ENCODE results near the gene EXOC7. TPM values are rescaled to one million over a fixed set of nuclear protein-coding genes. Genes with fewer than 3 reads are reported as not detected.

EXOC7 gene
- total and polyA plus RNA-seq, 2 of the 4 experiments (the other 2 are of a cell fraction): 85.9 to 118 TPM

GRCh38 chr17:76104896-76105231 lies 1.3 kb upstream of the EXOC7 start:
- Histone ChIP-seq H4K8ac (ENCODE audit: low read depth in 2 of 2, low read length in 2 of 2) (peak overlapping the region; percentile 17 to 98; a peak in 2 of 4 replicates), H4K5ac (ENCODE audit: low read depth, low read length) (peak overlapping the region; percentile 33; the same call in 1 of the 2 replicates), H2AK9ac (replicated peaks; ENCODE audit: low read depth, low read length, poor library complexity) (no peak overlapping the region), H3K27me3 (ENCODE audit: control insufficient read depth, insufficient read depth, low read length) (no peaks in the 10 kb centered on the region), H3K4me3 (ENCODE audit: insufficient read depth, low read depth, low read length) (no peak overlapping the region), H2BK5ac (ENCODE audit: low read depth, low read length, poor library complexity, severe bottlenecking) (no peak overlapping the region), H3K79me1 (ENCODE audit: low read depth in 1 of 2, low read length in 2 of 2) (peaks cover 16 to 34% of the 10 kb centered on the region in 2 experiments), H3K27ac (ENCODE audit: insufficient read depth, low read length) (no peak overlapping the region), H2BK120ac (ENCODE audit: low read depth, low read length) (no peak overlapping the region), H3K23ac (ENCODE audit: low read depth, low read length) (no peak overlapping the region), H3K14ac (replicated peaks; ENCODE audit: low read depth, low read length) (no peak overlapping the region), H3K4ac (ENCODE audit: low read depth, low read length) (no peak overlapping the region), H3K36me3 (ENCODE audit: control insufficient read depth, insufficient read depth, low read length) (peaks cover 8% of the 10 kb centered on the region), H3K18ac (ENCODE audit: low read depth, low read length) (no peak overlapping the region), H4K91ac (ENCODE audit: insufficient read depth, low read depth, low read length) (no peak overlapping the region), H4K20me1 (ENCODE audit: insufficient read depth, low read length) (peaks cover 5% of the 10 kb centered on the region; the same call in 1 of the 2 replicates), H3K9ac (ENCODE audit: low read depth, low read length) (no peak overlapping the region), H3K4me1 (ENCODE audit: control insufficient read depth, insufficient read depth, low read length) (peaks cover 8% of the 10 kb centered on the region; the same call in 1 of the 2 replicates), H3K56ac (ENCODE audit: extremely low read depth, insufficient read depth, low read length) (no peak overlapping the region), H2BK15ac (ENCODE audit: low read depth, low read length) (no peak overlapping the region), H3K9me1 (ENCODE audit: insufficient read depth, low read length) (peaks cover 10% of the 10 kb centered on the region), H3K9me3 (ENCODE audit: control insufficient read depth, insufficient read depth, low read length) (no peaks in the 10 kb centered on the region), H2AK5ac (ENCODE audit: low read depth, low read length) (no peak overlapping the region), H2AFZ (replicated peaks; ENCODE audit: low read length, poor library complexity) (peak overlapping the region; percentile 68), H2BK20ac (ENCODE audit: low read depth, low read length) (no peak overlapping the region), H3K4me2 (ENCODE audit: low read depth, low read length) (no peak overlapping the region)
- in situ Hi-C loops (cut with MboI; ENCODE audit: low sequenced_read_pairs) (no loop called here), intact Hi-C loops (cut with micrococcal nuclease) (no loop called here), dilution Hi-C loops (cut with HindIII; ENCODE audit: low sequenced_read_pairs, unreplicated experiment) (no loop called here)
- no peak for ATAC-seq (ENCODE audit: low read depth)
- ChIA-PET POLR2A (ENCODE audit: unreplicated experiment) (no interaction called here), CTCF (no interaction called here)
- DNase-seq: no peak
- BruUV-seq (replicated peaks): no TSS peak
- TF ChIP-seq, protein P1, sequence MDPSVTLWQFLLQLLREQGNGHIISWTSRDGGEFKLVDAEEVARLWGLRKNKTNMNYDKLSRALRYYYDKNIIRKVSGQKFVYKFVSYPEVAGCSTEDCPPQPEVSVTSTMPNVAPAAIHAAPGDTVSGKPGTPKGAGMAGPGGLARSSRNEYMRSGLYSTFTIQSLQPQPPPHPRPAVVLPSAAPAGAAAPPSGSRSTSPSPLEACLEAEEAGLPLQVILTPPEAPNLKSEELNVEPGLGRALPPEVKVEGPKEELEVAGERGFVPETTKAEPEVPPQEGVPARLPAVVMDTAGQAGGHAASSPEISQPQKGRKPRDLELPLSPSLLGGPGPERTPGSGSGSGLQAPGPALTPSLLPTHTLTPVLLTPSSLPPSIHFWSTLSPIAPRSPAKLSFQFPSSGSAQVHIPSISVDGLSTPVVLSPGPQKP (IDR thresholded peaks at IDR 0.05; ENCODE audit: borderline replicate concordance, low read depth, low read length): no peak
- no peak for TF ChIP-seq FOS (IDR thresholded peaks at IDR 0.05; ENCODE audit: low read depth, low read length)
- TF ChIP-seq POLR2A (IDR thresholded peaks at IDR 0.05; ENCODE audit: low read depth, low read length): no peak
- TF ChIP-seq CHD1 (IDR thresholded peaks at IDR 0.05; ENCODE audit: low read depth, low read length): no peak
- no peak for TF ChIP-seq USF2 (IDR thresholded peaks at IDR 0.05; ENCODE audit: low read depth, low read length)
- no peak for TF ChIP-seq NFE2L2 (IDR thresholded peaks at IDR 0.05; ENCODE audit: low read depth, low read length)
- TF ChIP-seq RCOR1 (IDR thresholded peaks at IDR 0.05; ENCODE audit: insufficient replicate concordance, low read length): no peak
- TF ChIP-seq BHLHE40 (IDR thresholded peaks at IDR 0.05; ENCODE audit: low read depth, low read length): no peak
- TF ChIP-seq CTCF (conservative IDR thresholded peaks at IDR 0.05; ENCODE audit: low read depth, low read length): no peak
- TF ChIP-seq RFX5 (IDR thresholded peaks at IDR 0.05; ENCODE audit: low read depth, low read length): no peak
- TF ChIP-seq CEBPB (IDR thresholded peaks at IDR 0.05; ENCODE audit: low read depth, low read length): no peak
- no peak for TF ChIP-seq MAZ (IDR thresholded peaks at IDR 0.05; ENCODE audit: borderline replicate concordance, low read depth, low read length)
- no peak for TF ChIP-seq RAD21 (IDR thresholded peaks at IDR 0.05; ENCODE audit: low read length)
- WGBS, 2 experiments (ENCODE audit: extremely low coverage in 2 of 2, insufficient read length in 1 of 2): 100% methylated on average over 1 of the region's 5 CpGs; no CpG with 5 or more reads in 1 of the 2 experiments

All from IMR-90 (cell line).